Measurements from ENCODE around the gene B3GNT7.

Gene B3GNT7

GRCh38 chr2:231378026-231378722, 17.3 kb upstream of the B3GNT7 start:
- H3K36me3 ChIP-seq (ENCODE audit: control insufficient read depth, insufficient read depth, low read length): no peaks in the 10 kb centered on the region
- no CpG with 5 or more reads among the region's 13 CpGs for WGBS (ENCODE audit: extremely low coverage, insufficient coverage, low lambda C conversion rate)
- no peaks in the 10 kb centered on the region for H3K79me2 ChIP-seq (ENCODE audit: control insufficient read depth, insufficient read depth, low read length)
- no peak overlapping the region for H3K4me3 ChIP-seq (ENCODE audit: low read length)
- H3K18ac ChIP-seq (ENCODE audit: low read length): peak overlapping the region; percentile 12
- H3K23ac ChIP-seq (ENCODE audit: low read length): no peak overlapping the region
- peak overlapping the region; percentile 82 for H3K4ac ChIP-seq (ENCODE audit: low read depth, low read length)
- peak; percentile 59 for DNase-seq
- peak overlapping the region; percentile 88 for H2AK5ac ChIP-seq (ENCODE audit: low read length)
- peak overlapping the region; percentile 11 for H3K56ac ChIP-seq (ENCODE audit: low read length)
- H2BK15ac ChIP-seq (replicated peaks; ENCODE audit: low read depth): no peak overlapping the region
- no peak overlapping the region for H3K4me2 ChIP-seq (ENCODE audit: low read length)
- H2BK5ac ChIP-seq (ENCODE audit: low read length): peak overlapping the region; percentile 57
- H4K5ac ChIP-seq (ENCODE audit: low read length): no peak overlapping the region
- no peaks in the 10 kb centered on the region for H3K27me3 ChIP-seq (ENCODE audit: insufficient read depth, low read length, poor library complexity)
- peaks cover 13% of the 10 kb centered on the region for H3K4me1 ChIP-seq (ENCODE audit: control insufficient read depth, low read depth, low read length)
- no peaks in the 10 kb centered on the region for H3K79me1 ChIP-seq (ENCODE audit: low read length)
- H2BK120ac ChIP-seq (ENCODE audit: low read depth, low read length): no peak overlapping the region
- H3K27ac ChIP-seq (ENCODE audit: low read depth, low read length): no peak overlapping the region
- H3K9ac ChIP-seq (ENCODE audit: low read length): no peak overlapping the region
- no peak overlapping the region for H4K8ac ChIP-seq (ENCODE audit: low read depth, low read length)

GRCh38 chr2:231379266-231380215, 16.0 kb upstream of the B3GNT7 start:
- Histone ChIP-seq H3K4ac (ENCODE audit: low read depth, low read length) (peak overlapping the region; percentile 60), H2BK120ac (ENCODE audit: low read depth, low read length) (no peak overlapping the region), H3K27me3 (ENCODE audit: insufficient read depth, low read length, poor library complexity) (no peaks in the 10 kb centered on the region), H4K8ac (ENCODE audit: low read depth, low read length) (no peak overlapping the region), H2BK5ac (ENCODE audit: low read length) (peak overlapping the region; percentile 46), H3K4me3 (ENCODE audit: low read length) (no peak overlapping the region), H2BK15ac (replicated peaks; ENCODE audit: low read depth) (no peak overlapping the region), H3K79me1 (ENCODE audit: low read length) (no peaks in the 10 kb centered on the region), H3K36me3 (ENCODE audit: control insufficient read depth, insufficient read depth, low read length) (no peaks in the 10 kb centered on the region), H3K9ac (ENCODE audit: low read length) (no peak overlapping the region), H3K79me2 (ENCODE audit: control insufficient read depth, insufficient read depth, low read length) (no peaks in the 10 kb centered on the region), H2AK5ac (ENCODE audit: low read length) (peak overlapping the region; percentile 97), H3K4me2 (ENCODE audit: low read length) (no peak overlapping the region), H3K4me1 (ENCODE audit: control insufficient read depth, low read depth, low read length) (peaks cover 13% of the 10 kb centered on the region), H4K5ac (ENCODE audit: low read length) (no peak overlapping the region), H3K56ac (ENCODE audit: low read length) (peak overlapping the region; percentile 77), H3K18ac (ENCODE audit: low read length) (no peak overlapping the region), H3K27ac (ENCODE audit: low read depth, low read length) (no peak overlapping the region), H3K23ac (ENCODE audit: low read length) (no peak overlapping the region)
- peak; percentile 50 for DNase-seq
- no CpG with 5 or more reads among the region's 21 CpGs for WGBS (ENCODE audit: extremely low coverage, insufficient coverage, low lambda C conversion rate)

- Histone ChIP-seq H3K4ac (ENCODE audit: low read depth, low read length) (no peak overlapping the region), H3K9ac (ENCODE audit: low read length) (no peak overlapping the region), H2BK120ac (ENCODE audit: low read depth, low read length) (no peak overlapping the region), H3K27ac (ENCODE audit: low read depth, low read length) (no peak overlapping the region), H3K4me3 (ENCODE audit: low read length) (no peak overlapping the region), H3K23ac (ENCODE audit: low read length) (no peak overlapping the region), H3K56ac (ENCODE audit: low read length) (no peak overlapping the region), H3K79me2 (ENCODE audit: control insufficient read depth, insufficient read depth, low read length) (no peaks in the 10 kb centered on the region), H2AK5ac (ENCODE audit: low read length) (no peak overlapping the region), H4K5ac (ENCODE audit: low read length) (no peak overlapping the region), H2BK5ac (ENCODE audit: low read length) (no peak overlapping the region), H3K4me1 (ENCODE audit: control insufficient read depth, low read depth, low read length) (peaks cover 10% of the 10 kb centered on the region), H3K18ac (ENCODE audit: low read length) (no peak overlapping the region), H4K8ac (ENCODE audit: low read depth, low read length) (no peak overlapping the region), H3K79me1 (ENCODE audit: low read length) (no peaks in the 10 kb centered on the region), H2BK15ac (replicated peaks; ENCODE audit: low read depth) (no peak overlapping the region), H3K4me2 (ENCODE audit: low read length) (no peak overlapping the region), H3K36me3 (ENCODE audit: control insufficient read depth, insufficient read depth, low read length) (no peaks in the 10 kb centered on the region), H3K27me3 (ENCODE audit: insufficient read depth, low read length, poor library complexity) (no peaks in the 10 kb centered on the region)
- no CpG with 5 or more reads among the region's 10 CpGs for WGBS (ENCODE audit: extremely low coverage, insufficient coverage, low lambda C conversion rate)
- no peak for DNase-seq
Observed at GRCh38 chr2:231380307-231380706, 15.2 kb upstream of the B3GNT7 start.

- H2BK120ac ChIP-seq (ENCODE audit: low read depth, low read length): no peak overlapping the region
- no peaks in the 10 kb centered on the region for H3K79me2 ChIP-seq (ENCODE audit: control insufficient read depth, insufficient read depth, low read length)
- H3K9ac ChIP-seq (ENCODE audit: low read length): no peak overlapping the region
- H4K8ac ChIP-seq (ENCODE audit: low read depth, low read length): no peak overlapping the region
- no peak overlapping the region for H4K5ac ChIP-seq (ENCODE audit: low read length)
- H3K18ac ChIP-seq (ENCODE audit: low read length): no peak overlapping the region
- H3K27ac ChIP-seq (ENCODE audit: low read depth, low read length): no peak overlapping the region
- H3K4ac ChIP-seq (ENCODE audit: low read depth, low read length): no peak overlapping the region
- H3K79me1 ChIP-seq (ENCODE audit: low read length): no peaks in the 10 kb centered on the region
- H2BK5ac ChIP-seq (ENCODE audit: low read length): no peak overlapping the region
- peak overlapping the region; percentile 19 for H2AK5ac ChIP-seq (ENCODE audit: low read length)
- H3K23ac ChIP-seq (ENCODE audit: low read length): no peak overlapping the region
- H3K4me1 ChIP-seq (ENCODE audit: control insufficient read depth, low read depth, low read length): peaks cover 7% of the 10 kb centered on the region
- no peak overlapping the region for H3K4me3 ChIP-seq (ENCODE audit: low read length)
- no peak overlapping the region for H3K56ac ChIP-seq (ENCODE audit: low read length)
- WGBS (ENCODE audit: extremely low coverage, insufficient coverage, low lambda C conversion rate): no CpG with 5 or more reads among the region's 5 CpGs
- no peak overlapping the region for H2BK15ac ChIP-seq (replicated peaks; ENCODE audit: low read depth)
- no peaks in the 10 kb centered on the region for H3K36me3 ChIP-seq (ENCODE audit: control insufficient read depth, insufficient read depth, low read length)
- no peaks in the 10 kb centered on the region for H3K27me3 ChIP-seq (ENCODE audit: insufficient read depth, low read length, poor library complexity)
- DNase-seq: no peak
- no peak overlapping the region for H3K4me2 ChIP-seq (ENCODE audit: low read length)
Observed at GRCh38 chr2:231380991-231381847, 14.3 kb upstream of the B3GNT7 start.

- no peak overlapping the region for H3K23ac ChIP-seq (ENCODE audit: low read length)
- no CpG with 5 or more reads among the region's 8 CpGs for WGBS (ENCODE audit: extremely low coverage, insufficient coverage, low lambda C conversion rate)
Observed at GRCh38 chr2:231382116-231382515, 13.4 kb upstream of the B3GNT7 start.

More at GRCh38 chr2:231382116-231382515, 13.4 kb upstream of the B3GNT7 start:
- Histone ChIP-seq H3K9ac (ENCODE audit: low read length) (no peak overlapping the region), H3K4me3 (ENCODE audit: low read length) (no peak overlapping the region), H2BK15ac (replicated peaks; ENCODE audit: low read depth) (no peak overlapping the region), H3K36me3 (ENCODE audit: control insufficient read depth, insufficient read depth, low read length) (no peaks in the 10 kb centered on the region), H3K79me2 (ENCODE audit: control insufficient read depth, insufficient read depth, low read length) (no peaks in the 10 kb centered on the region), H2AK5ac (ENCODE audit: low read length) (no peak overlapping the region), H3K4me2 (ENCODE audit: low read length) (no peak overlapping the region), H3K27ac (ENCODE audit: low read depth, low read length) (no peak overlapping the region), H3K56ac (ENCODE audit: low read length) (no peak overlapping the region), H2BK120ac (ENCODE audit: low read depth, low read length) (no peak overlapping the region), H4K5ac (ENCODE audit: low read length) (no peak overlapping the region), H3K79me1 (ENCODE audit: low read length) (no peaks in the 10 kb centered on the region), H3K4ac (ENCODE audit: low read depth, low read length) (no peak overlapping the region), H3K18ac (ENCODE audit: low read length) (no peak overlapping the region), H2BK5ac (ENCODE audit: low read length) (no peak overlapping the region), H4K8ac (ENCODE audit: low read depth, low read length) (no peak overlapping the region), H3K27me3 (ENCODE audit: insufficient read depth, low read length, poor library complexity) (no peaks in the 10 kb centered on the region), H3K4me1 (ENCODE audit: control insufficient read depth, low read depth, low read length) (peaks cover 3% of the 10 kb centered on the region)
- DNase-seq: no peak

Measured in mesendoderm (in vitro differentiated cells).